Activated naive CD4-positive, alpha-beta T cell (primary cell): ENCODE results near the gene DMRT1.

Experiments
- DNase-seq, 4 experiments: peaks; one replicate each; lab custom pipeline; 2025; lab: John Stamatoyannopoulos, UW

The DMRT1 gene

DNA sequence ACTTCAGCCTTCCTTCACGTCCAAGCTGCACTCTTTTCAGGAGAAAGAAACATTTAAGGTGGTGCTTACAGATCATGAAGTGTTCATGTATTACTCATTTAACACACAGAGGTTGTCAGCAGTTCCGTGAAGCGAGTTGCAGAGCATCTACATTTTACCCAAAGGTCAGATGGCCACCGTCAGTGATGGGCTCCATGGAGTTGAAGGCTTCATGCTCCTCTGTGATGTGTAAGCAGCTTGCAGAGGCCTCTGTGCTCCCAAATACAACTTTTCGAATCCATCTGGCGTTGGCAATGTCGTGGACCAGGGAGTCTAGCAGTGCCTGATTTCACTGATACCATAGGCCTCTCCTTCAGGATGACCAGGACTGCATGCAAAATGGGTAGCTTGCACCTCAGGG is 81.2 kb downstream of the DMRT1 start:
- DNase-seq = no peak

DNA sequence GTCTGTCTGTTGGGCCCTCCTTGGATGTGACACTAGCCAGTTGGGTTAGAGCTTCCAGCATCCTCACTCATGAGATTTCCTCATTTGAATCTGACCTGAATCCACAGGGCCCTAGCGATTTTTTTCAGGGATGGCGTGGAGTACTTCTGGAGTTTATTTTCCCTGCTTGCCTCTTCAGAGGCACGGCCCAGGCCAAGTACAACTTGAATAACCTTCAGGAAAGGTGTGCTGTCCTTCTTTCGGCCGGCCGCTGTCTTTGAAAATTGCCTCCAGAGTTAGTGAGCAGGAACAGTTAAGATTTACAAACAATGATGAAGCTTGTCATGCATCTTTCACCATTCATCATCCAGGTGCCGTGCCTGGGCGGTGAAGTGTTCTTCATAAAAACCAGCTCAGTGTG is 85.5 kb downstream of the DMRT1 start:
- DNase-seq = no peak

DNA sequence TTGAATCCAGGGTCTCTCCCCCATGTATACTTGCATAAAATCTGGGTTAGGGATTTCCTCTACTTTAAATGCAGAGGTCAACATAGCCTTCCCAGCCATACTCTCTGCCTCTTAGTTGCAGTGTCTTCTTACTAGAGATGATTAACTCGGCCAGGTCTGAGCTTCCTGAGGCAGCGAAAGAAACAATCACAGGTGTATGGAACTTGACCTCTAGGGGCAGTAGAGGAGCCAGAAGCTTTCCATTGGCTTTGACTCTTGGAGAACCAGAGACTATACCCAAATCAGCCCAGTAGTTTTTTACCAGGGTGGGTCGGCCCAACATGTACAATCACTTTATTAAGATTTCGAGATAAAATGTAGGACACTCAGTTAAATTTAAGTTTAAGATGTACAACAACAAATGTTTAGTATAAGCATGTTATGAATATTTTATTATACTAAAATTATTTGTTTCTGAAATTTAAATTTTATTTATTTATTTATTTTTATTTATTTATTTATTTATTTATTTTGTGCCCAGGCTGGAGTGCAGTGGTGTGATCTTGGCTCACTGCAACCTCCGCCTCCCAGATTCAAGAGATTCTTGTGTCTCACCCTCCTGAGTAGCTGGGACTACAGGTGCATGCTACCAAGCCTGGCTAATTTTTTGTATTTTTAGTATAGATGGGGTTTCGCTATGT is 87.0 kb downstream of the DMRT1 start:
- no peak for DNase-seq

DNA sequence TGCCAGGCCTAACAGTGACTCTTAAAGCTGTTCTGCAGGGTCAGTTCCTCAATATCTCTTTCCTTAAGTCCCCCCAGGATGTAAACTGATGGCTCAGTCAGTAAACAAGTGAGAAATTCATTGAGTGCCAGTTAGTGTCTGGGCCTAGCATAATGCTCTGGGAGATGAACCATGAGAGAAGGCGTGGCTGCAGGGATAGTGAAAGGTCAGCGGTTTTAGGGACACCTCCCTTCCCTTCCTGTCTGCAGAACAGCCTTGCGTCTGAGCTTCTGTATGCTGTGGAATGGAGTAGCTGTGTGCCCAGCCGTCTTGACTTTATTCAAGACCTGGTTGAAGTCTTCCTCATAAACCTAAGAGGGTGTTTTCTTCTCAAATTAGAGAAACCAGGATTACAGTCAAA is 88.2 kb downstream of the DMRT1 start:
- no peak for DNase-seq

DNA sequence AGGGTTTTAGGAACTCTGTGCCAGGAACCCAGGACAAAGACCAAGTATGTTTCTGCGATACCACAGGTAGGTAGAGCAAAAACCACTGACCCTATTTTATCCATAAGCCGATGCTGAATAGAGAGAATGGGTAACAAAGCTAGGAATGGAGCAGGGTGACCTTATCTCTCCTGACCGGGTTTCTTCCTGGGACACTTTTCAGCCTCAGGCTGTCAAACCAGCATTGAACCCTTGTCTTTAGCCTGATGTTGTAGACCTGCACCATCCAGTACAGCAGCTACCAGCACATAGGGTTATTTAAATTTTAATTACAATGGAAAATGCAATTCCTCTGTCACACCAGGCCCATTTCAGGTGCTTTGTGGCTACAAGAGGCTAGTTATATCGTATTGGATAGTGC is 91.9 kb downstream of the DMRT1 start:
- no peak for DNase-seq

DNA sequence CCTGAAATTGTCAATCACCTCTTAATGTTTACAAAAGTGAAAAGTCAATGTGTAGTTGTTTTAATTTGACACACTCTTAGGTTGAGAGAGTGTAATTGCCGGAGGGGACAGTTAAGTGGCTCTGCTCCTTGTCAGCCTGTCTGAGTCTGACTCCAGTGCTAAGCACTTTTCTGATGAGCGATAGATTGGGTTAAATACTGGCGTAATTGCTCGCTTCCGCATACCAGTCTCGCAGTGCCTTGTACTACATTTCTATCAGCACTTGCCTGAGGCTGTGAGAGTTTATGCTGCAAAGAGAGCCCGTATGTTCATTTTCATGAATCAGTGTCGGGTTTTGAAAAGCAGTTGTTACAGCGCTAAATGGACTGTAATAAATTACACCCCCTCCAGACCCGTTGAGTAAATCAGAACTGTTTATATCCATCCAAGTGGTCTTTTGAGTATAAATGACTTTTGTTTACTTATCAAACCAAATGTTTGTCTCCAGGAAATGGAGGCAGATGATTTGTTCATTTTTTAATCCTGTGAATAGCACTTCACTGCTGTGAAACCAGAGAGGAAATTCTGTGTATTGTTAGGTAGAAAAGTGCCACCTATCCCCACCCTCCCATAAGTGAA is 94.0 kb downstream of the DMRT1 start:
- no peak for DNase-seq

DNA sequence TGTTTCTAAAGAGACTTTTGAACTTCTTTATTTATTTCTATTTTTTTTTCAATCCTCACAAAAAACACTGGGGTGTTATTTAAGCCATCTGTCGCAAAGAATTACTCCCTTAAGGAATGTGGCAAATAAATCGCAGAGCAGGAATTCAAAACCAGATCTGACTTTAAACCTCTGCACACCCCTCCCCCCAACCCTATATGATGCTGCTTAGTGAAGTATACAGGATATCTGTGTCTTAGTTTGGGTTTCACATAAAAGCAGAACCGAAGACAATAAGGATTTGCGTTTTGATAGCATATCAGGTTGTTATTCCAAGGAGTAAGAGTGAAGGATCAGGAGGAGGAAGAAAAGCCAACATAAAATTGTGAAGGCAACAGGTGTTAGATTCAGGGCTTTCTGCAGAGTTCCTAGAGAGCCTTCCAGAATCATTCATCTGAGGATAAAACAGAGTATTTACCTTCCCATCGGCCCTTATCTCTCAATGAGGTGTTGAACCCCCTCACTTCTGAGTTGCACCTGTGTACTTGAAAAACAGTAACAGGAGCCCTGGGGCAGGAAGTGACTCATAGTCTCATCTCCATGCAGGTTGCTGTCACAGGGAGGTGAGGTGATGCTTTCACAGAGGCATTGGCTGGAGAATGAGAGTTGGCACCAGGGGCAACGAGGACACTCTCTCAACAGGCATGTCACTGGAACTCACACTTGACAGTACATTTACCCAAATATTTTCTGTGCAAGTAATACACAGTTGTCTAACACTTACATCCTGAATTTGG is 101.5 kb downstream of the DMRT1 start:
- no peak for DNase-seq

DNA sequence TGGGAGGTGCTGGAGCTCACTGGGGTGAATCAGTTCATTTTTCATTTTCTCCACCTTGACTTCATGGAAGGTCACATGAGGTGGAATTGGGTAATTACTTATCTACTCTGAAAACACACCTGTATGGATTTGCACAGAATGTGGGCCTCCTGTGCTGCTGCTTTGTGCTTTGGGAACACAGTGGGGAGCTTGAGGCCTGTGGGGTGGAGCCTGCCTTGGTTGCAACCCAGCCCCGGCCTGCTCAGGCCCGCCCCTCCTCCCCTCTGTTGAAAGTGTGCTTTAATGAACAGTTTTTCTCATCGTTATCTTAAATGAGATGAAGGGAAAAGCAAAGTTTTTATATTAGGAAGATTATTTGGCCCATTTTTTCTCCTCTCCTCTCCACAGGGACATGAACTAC is 106.5 kb downstream of the DMRT1 start:
- no peak for DNase-seq

DNA sequence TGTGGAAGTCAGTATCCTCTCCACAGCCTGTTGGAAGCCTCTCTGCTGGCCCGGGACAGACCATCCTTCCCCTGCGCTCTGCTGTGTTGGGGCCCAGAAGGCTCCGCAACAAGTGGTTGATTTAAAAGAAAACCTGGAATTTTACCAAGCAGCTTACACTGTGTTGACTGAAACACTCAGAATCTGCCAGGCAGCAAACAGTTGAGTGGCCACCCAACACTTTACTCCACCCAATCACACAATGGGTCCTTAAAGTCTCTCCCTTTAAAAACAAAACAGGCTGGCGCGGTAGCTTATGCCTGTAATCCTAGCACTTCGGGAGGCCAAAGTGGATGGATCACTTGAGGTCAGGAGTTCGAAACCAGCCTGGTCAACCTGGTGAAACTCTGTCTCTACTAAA is 107.0 kb downstream of the DMRT1 start:
- no peak for DNase-seq

DNA sequence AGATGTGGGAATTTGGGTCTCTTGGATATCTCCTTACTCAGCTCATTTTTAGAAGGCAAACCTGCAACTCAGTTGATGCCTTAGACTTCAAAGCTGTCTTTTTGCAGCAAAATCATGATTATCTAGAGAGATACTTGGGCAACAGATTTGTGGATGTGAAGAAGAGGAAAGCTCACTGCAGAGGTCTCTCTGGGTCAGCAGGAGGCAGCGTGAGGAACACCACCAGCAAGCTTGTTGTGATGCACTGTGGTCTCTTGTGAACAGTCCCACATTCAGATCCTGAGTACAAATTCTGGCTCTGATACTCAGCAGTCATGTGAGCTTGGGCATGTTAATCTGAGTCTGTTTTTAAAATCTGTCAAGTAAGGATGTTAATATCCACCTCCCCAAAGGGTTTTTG is 108.6 kb downstream of the DMRT1 start:
- DNase-seq = no peak

DNA sequence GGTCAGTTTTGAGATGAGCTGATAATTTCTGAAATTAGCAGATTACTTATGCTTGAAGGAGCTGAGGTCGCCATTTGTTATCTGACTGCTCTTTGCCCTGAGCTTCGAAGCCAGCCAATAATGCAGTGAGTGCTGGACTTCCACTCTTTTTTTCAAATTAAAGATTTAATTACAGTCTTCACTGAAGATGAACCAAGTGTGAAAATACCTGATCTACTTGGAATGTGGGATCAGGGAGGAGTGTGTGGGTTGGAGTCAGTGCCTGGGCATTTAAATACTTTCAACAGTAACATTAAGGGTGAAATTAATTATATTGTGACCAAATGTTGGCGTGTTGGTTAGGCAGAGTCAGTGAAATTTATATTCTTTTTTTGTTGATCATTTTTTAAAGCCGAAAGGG is 111.0 kb downstream of the DMRT1 start:
- DNase-seq = no peak

DNA sequence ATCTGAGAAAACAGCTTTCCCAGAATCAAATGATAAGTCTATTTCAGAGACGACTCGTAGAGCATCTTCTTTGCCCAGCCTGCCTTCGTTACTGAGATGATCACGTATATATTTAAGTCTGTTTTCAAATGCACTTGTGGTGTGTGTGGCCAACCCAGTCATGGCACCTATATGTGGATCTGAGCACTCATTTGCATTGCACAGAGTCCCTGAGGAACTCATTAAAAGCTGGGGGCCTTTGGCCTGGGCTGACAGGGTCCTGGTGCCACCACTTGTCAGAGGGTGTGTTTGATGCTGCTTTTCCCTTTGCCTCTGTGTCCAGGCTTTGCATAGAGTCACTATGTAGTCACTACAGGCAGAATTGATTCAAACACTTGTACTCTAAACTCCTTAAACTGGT is 117.6 kb downstream of the DMRT1 start:
- no peak for DNase-seq

DNA sequence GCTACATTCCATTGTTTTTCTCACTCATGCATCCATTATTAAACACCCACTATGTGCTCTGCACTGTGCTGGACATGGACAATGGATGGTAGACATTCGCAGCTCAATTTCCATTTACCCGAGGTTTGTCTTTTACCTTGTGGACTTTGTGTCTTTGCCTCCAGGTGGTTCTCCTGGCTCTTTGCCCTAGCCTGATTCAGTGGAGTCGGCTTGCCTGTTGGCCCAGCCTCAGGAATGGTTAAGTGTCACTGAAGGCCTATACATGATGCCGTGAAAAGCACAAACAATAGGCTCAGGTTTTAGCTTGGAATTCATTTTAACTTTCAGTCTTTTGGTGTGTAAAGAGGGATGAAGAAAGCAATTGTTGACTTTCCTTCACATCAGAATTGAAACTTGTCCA is 118.4 kb downstream of the DMRT1 start:
- no peak for DNase-seq

DNA sequence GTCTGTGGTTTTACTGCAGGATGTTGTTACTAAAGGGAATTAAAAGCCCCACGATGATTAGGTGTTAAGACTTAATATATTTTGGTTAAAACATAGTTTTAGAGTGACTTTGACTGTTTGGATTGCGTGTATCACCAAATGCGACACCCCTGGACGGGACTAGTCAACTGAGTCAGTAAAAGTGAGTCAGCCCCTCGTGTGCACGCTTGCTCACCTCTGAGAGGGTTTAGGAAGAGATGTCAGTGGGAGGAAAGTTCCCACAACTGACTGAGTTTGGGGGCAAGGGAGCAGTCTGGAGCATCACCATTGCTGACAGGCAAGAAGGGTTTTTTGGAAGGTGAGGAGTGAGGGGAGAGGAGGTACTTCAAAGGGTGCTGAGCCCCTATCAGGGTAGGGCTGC is 120.5 kb downstream of the DMRT1 start:
- no peak for DNase-seq

DNA sequence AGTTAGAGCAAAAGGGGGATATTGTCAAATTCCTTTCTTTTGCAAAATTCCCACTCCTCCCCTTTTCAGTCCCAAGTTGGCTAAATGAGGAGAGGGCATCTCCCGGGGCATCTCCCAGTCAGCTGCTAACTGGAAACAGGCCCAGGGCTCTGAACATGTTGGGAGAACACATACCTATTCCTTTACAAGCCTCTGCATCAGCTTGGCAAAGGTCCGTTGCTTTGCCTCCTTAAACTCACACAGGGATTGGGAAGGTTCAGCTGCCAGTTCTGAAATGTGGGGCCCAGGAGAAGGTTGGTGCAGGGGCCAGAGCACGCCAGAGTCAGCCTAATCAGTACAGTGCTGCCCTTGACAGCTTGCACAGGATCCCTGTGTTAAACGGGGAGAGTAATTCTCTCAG is 124.0 kb downstream of the DMRT1 start:
- DNase-seq = no peak

DNA sequence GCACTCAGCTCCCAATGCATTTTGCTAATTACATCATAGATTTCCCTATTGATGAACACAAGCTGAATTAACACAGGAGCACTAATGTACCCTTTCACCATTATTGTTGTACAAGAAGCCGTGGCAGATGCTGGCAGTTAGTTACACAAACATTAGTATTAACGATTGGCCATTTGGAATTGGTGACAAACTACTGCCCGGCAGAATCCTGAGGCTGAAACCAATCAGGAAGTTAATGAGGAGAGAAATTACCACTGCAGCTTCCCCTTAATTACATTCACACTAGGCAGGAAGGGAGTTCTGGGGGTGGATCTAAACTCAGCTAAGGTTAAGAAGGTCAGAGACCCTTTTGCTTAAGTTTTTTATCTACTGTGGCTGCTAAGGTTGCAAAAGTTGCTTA is 125.4 kb downstream of the DMRT1 start:
- no peak for DNase-seq

DNA sequence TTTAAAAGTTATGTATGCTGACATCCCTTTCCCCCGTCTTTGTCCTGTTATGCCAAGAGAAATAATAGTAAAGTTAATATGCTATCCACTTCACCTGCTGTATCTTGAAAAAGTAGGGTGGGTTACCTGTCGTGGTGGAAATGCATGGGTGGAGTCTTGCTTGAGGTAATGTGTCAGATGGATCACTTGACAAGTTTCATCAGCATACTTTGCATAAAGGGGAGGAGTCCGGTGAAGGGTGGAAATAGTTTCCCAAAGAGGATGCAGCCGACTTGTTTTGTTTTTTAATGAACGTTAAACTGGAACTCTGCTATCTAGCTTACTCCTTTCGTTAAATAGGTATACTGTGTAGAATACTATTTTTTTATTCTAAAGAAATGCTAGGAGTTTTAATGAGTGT is 125.9 kb downstream of the DMRT1 start:
- no peak for DNase-seq

DNA sequence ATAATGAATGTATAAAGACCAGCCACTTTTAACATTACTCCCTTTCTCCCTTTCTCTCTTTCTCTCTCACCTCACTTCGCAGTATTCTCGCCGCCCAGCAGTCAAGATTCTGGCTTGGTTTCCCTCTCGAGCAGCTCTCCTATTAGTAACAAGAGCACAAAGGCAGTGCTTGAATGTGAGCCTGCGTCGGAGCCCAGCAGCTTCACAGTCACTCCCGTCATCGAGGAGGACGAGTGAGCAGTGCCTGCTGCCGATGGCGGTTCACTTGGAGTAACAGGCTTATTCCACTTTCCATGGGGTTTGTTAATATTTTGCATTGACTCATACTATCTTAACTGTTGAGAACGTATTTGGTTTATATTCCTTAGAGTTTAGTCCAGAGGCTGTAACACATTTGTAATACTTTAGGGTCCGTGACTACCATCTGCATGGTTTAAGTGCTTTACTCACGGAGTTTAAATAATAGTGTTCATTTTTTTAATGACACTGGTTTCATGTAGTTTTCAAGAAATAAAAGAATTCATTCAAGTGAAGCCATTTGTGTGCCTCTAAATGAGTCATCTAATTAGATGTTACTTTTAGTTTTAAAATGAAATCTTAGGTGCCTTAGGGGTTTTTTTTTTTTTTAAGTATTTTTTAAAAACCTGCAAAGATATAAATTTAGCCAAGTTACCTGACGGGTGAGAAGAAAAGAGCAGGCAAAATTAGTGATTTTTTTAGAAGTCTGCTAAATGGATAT is 126.6 kb downstream of the DMRT1 start:
- no peak for DNase-seq

DNA sequence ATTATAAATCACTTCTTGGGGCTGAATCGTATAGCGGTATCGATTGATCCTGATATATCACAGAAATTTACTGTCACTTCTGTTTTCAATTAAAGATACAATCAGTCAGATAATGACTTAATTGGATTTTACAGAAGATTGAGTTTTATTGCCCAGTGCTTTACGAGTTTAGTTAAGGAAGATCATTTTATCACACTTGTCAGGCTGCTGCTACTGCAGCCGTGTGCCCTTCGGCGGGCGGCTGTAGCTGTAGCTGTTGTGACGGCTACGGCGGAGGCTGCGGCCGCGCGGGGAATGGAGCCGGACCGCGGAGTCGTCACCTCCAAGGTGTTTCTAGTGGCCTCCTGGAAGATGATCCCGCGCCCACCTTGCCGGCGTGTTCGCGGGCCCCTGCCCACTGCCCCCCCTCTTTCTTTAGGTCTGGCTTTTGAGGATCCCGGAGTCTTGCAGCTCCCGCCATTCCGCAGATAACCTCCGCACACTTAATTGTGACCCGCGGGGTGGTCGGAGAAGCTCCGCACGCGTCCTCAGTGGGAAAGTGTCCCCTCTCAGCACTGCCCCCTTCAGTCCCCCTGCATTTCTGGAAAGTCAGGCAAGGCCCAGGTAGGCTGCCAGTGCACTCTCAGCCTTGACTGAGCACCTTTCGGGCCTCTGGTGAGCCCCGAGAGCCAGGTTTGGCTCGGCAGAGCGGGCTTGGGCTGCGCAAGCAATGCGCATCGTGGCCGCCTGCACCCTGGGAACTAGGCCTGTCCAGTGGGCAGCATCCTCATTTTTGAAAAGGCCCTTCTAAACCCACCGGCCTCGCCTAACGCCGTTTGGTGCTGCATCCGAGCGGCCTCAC is 128.0 kb downstream of the DMRT1 start:
- DNase-seq = no peak

DNA sequence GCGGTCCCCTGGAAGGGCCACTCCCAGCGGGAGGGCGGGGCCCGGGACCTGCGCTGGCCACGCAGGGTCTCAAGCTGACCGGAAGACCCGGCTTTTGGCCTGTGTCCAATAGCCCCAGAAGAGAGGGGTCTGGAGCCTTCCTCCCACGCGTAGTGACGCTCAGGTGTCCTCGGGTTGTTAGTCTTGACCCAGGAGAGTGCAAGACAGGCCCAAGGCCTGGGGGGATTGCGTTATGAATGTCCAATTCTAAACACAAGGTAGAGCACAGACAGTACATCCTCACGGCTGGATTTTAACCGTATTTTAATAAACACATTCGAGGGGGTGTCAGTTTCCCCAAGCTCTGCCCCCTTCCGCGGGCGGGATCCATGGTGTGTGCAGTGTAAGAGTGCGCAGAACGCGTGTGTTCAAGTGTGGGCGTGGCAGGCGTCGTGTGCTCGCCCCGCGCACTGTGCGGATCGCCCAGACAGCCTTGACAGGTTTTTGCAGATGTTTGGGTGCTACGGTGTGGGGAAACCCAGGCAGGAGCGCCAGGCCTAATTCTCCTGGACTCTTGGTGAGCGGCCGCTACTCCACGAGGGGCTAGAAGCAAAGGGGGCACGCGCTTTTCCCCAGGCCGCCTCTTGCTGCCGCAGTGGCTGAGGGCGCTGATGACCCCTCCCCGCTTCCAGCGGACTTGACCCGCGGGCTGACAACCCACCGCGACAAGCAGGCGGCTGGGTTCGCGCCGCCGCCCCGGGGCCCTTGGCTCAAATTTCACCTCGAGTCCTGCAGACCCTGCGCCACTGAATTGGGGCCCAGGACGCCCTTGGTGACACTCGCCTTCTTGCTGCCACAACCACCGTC is 128.9 kb downstream of the DMRT1 start:
- no peak for DNase-seq
